MM.1S (cell line): ENCODE measurements around the gene OR10A5.

Source experiments
- CTCF ChIP-seq: fragments of 300-600 bp; sonication (generic); IDR thresholded peaks from 2 replicates; pipeline ENCODE4 v1.5.1; 2016; ENCODE audit warnings: antibody characterized with exemption, low read length, mixed read lengths
- EZH2 ChIP-seq: fragments of 300-600 bp; sonication (generic); optimal IDR thresholded peaks from 2 replicates; pipeline ENCODE3; 2017; ENCODE audit warnings: low read depth, mild to moderate bottlenecking, antibody characterized with exemption, low read length, mixed read lengths
- EZH2phosphoT487 ChIP-seq: fragments of 300-600 bp; sonication (generic); IDR thresholded peaks from 2 replicates; pipeline ENCODE4 v1.6.1; 2018; ENCODE audit warnings: antibody characterized with exemption, low read length

GRCh38 chr11:6894097-6894496 lies 48.6 kb downstream of the OR10A5 start:
- no peak for TF ChIP-seq CTCF
- TF ChIP-seq EZH2, result no peak
- no peak for TF ChIP-seq EZH2phosphoT487
